AG09309 (cell line): ENCODE results near the gene TLR4.

ENCODE experiments used
- DNase-seq: peaks from one replicate; pipeline ENCODE4 v3.0.0-alpha.2; 2010; ENCODE audit warnings: low read depth
- H3K4me3 ChIP-seq: 2 replicates; pipeline ENCODE4 v1.5.1; 2011; ENCODE audit warnings: mild to moderate bottlenecking, low read depth, low read length, moderate library complexity; ENCODE audit not compliant: control insufficient read depth
- CTCF ChIP-seq: IDR thresholded peaks from 2 replicates; pipeline ENCODE4 v1.5.1; 2011; ENCODE audit warnings: mild to moderate bottlenecking, low read depth, low read length, inconsistent platforms; ENCODE audit not compliant: insufficient read depth, control insufficient read depth; ENCODE audit errors: missing control alignments

Gene TLR4

GRCh38 chr9:117763314-117763713, 59.1 kb downstream of the TLR4 start:
- no peak overlapping the region for H3K4me3 ChIP-seq
- DNase-seq = peak; percentile 13
- TF ChIP-seq CTCF = no peak

DNA sequence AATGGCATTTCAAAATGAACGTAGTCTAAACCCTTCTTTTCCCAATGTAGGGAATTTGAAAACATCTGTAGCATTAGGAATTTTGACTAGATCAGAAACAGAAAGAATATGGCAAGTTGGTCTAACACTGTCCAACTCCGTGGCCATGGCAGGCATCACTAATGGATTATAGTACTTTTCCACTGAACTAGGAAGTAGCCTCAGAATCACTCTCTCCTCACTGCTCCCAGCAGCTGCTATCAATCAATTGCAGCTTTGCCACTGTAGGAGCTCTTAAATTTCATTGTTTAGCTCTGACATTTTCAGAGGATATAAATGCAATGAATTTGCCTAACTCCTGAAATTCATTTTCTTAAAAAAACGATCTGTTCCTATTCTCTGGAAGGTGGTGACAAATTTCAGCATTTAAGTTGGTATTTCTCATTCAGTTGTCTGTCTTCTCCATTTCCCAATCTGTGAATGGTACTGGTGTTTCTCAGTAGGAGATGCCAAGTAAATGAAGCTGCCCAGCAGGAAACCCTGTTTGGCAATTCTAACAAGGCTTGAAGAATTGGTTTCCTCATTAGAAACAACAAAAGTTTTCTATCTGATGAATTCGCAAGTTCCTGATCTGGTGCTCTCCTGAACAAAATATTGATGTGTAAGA, 64.7 kb downstream of the TLR4 start:
- TF ChIP-seq CTCF = no peak
- H3K4me3 ChIP-seq = no peak overlapping the region
- DNase-seq = peak; percentile 2

DNA sequence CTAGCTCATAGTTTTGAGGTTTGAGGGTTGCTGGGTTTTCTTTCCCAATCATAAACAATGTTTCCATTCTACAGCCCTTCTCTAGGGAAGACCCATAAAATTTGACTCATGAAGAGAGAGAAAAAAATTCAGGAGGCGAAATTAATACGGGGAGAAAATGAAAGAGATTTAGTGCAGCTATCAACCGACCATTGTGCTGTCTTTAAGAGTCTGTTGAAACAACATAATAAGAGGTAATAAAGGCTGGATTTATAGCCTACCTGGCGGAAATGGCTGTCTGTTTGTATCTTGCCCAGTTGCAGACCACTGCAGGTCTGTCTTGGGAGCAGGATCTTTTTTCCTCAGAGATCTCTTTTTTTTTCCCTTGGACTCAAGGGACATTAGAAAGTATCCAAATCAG, 66.9 kb downstream of the TLR4 start:
- no peak for DNase-seq
- no peak for TF ChIP-seq CTCF
- H3K4me3 ChIP-seq = no peak overlapping the region

DNA sequence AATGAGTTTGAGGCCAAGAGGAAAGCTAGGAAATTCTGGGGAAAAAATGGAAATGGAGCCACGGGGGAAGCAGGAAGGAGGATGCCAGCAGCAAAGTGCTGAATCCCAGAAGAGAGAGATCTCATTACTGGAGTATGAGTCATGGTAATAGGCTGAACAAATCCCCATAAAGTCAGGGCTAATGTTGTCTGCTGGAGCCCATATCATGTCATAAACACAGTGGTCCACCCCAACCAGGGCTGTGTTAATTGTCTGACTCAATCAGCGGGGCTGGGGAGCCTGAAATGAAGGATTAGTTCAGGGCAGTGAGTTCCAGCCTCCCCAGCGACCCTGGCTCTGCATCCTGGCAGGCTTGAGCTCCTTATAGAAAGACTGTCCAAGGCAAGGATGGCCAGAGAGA, 68.8 kb downstream of the TLR4 start:
- DNase-seq = peak; percentile 59
- no peak for TF ChIP-seq CTCF
- H3K4me3 ChIP-seq = no peak overlapping the region
